ENCODE results near the gene FYCO1.

GRCh38 chr3:46017720-46018119 lies 22.1 kb upstream of the FYCO1 start:
- TF ChIP-seq CTCF (IDR thresholded peaks at IDR 0.05 in 8 of 11, conservative IDR thresholded peaks at IDR 0.05 in 3 of 11) (no peak), POLR2A (IDR thresholded peaks at IDR 0.05) (no peak)
